Measurements from ENCODE around the gene CPA5.

CPA5 gene

GRCh38 chr7:130380861-130381455 is 36.3 kb downstream of the CPA5 start:
- no peak for DNase-seq

- DNase-seq: no peak
Measured at GRCh38 chr7:130381468-130382312, 37.1 kb downstream of the CPA5 start.

DNA sequence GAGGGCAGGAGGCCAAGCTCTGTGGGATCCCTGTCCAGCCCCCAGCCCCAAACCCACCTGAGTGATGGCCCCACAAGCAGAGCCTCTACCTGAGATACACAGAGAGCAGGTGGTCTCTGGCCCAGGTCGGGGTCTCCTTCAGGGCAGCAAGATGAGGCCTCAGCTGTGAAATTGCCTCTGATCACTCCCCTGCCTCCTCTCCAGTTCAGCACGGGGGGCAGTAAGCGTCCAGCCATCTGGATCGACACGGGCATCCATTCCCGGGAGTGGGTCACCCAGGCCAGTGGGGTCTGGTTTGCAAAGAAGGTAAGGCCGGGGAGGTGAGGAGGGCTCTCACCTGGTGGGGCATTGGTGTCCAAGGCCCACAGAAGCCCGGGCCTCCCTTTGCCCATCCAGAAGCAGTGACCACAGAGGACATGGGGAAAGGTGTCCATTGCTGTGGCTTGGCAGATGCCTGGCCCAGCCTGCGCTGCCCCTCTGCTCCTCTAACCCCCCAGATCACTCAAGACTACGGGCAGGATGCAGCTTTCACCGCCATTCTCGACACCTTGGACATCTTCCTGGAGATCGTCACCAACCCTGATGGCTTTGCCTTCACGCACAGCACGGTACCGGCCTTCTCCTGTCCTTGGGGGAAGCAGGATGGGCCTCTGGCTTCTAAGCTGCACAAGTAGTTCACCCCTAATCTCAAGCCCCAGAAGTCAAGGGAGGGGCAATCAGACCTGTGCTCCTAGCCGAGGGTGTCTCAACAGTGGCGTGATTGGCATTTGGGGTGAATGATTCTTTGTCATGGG is 38.8 kb downstream of the CPA5 start:
- DNase-seq: no peak

DNA sequence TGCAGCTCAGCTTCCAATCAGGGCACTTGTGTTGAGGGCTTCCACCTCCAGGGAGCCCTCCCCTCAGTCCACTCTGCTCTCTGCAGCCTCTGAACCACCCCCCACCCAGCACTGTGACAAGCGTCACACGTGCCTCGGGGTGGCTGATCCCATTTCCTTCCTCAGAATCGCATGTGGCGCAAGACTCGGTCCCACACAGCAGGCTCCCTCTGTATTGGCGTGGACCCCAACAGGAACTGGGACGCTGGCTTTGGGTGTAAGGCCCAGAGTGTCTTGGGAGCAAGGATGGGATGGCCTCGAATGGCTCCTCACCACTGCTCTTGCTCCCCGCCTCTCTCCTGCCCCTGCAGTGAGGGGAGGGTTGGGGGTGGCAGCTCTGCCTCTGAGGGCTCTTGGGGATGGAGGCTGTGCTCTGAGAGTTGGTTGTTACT is 39.8 kb downstream of the CPA5 start:
- DNase-seq: no peak

DNA sequence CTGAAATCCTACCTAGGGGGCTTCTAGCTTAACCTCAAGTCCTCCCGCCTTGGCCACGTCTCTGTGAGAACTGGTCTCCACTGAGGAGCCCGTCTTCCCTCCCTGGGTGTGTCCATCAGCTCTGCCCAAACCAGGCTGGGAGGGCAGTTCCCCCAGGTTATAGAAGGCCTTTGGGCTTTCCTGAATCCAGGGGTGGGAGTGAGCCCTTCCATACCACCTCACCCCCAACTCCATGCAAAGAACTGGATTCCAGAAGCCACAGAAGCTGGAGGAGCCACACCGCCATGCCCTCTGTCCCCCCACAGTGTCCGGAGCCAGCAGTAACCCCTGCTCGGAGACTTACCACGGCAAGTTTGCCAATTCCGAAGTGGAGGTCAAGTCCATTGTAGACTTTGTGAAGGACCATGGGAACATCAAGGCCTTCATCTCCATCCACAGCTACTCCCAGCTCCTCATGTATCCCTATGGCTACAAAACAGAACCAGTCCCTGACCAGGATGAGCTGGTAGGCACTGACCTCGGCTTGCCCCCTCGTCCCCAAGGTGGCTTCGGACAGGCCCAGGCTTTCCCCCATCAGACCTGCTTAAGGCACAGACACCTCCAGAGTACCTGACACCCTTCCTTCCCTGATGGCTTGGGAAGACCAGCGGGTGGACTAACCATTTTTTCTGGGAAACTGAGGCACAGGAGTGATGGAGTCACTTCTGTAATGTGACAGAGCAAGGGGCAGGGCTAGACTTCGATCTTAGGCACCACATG is 40.4 kb downstream of the CPA5 start:
- DNase-seq: no peak

DNA sequence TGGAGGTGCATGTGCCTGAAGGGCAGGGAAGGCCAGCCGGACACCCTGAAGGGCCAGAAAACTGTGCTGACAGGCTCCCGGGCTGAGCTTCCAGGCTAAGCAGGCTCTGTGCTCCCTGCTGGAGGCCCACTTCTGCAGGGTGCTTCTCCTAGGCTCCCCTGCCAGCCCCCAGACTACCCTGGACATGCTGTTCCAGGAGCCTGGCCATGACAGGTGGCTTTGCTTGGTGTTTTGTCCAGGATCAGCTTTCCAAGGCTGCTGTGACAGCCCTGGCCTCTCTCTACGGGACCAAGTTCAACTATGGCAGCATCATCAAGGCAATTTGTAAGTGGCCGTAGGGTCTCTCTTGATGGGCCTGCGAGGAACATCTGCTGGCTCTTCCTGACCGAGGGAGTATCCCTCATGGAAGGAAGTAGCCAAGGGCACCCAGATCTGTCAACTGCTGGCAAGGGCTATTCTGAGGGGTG is 41.0 kb downstream of the CPA5 start:
- DNase-seq: peak; percentile 36

- no peak for DNase-seq
Measured at GRCh38 chr7:130386876-130387275, 42.3 kb downstream of the CPA5 start.

DNA sequence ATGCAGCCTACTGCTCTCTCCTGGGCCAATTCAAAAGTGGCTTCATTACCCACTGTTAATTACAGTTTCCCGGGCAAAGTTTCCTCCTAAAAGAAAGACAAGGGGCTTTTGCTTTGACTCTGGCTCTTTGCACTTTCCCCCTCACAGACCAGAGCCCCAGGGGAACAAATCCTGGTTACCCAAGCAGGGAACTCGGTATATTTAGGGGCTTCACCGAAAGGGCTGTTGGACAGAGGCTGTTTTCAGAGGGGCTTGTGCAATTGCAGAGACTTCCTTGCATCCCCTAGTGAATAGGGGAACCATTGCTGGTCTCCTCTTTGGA is 42.7 kb downstream of the CPA5 start:
- no peak for DNase-seq

DNA sequence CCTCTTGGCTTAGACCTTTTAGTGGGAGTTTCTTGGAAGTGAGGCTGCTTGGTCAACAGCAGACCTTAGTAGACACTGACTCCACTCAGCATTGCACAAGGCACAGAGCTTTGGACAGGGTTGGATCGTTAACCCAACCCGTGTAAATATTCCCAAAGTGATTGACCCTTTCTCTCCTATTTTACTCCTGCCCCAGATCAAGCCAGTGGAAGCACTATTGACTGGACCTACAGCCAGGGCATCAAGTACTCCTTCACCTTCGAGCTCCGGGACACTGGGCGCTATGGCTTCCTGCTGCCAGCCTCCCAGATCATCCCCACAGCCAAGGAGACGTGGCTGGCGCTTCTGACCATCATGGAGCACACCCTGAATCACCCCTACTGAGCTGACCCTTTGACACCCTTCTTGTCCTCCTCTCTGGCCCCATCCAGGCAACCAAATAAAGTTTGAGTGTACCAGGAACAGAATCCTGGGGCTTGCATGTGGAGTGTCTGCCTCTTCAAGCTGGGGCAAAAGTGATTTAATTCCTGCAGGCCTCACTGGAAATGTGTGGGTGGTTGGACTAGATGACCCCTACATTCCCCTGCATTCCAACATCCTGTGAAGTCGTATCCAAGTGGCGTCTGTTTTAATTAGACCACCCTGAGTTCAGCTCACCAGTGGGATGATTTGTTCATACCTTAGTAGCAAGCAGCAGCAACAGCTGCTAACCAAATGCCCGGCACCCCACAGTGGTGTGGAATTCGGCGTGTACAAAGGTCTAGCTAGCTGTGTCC is 43.2 kb downstream of the CPA5 start:
- DNase-seq: no peak

- DNase-seq: no peak
Measured at GRCh38 chr7:130388671-130389070, 44.1 kb downstream of the CPA5 start.

GRCh38 chr7:130390486-130390885 is 45.9 kb downstream of the CPA5 start:
- DNase-seq: no peak

- DNase-seq: peak; percentile 45
Measured at GRCh38 chr7:130393101-130393561, 48.5 kb downstream of the CPA5 start.

- DNase-seq: no peak
Measured at GRCh38 chr7:130393841-130394411, 49.3 kb downstream of the CPA5 start.

GRCh38 chr7:130394421-130395195 is 50.0 kb downstream of the CPA5 start:
- no peak for DNase-seq

- DNase-seq: no peak
Measured at GRCh38 chr7:130395421-130395820, 50.8 kb downstream of the CPA5 start.

GRCh38 chr7:130396109-130396508 is 51.5 kb downstream of the CPA5 start:
- DNase-seq: peak; percentile 76

GRCh38 chr7:130397051-130397757 is 52.6 kb downstream of the CPA5 start:
- peak; percentile 57 for DNase-seq

GRCh38 chr7:130397758-130398073 is 53.1 kb downstream of the CPA5 start:
- no peak for DNase-seq

GRCh38 chr7:130398526-130399090 is 54.0 kb downstream of the CPA5 start:
- no peak for DNase-seq

- peak; percentile 34 for DNase-seq
Measured at GRCh38 chr7:130400120-130400572, 55.5 kb downstream of the CPA5 start.
